Activated CD4-positive, alpha-beta T cell treated with anti-CD3 and anti-CD28 coated beads for 24 hours (primary cell): ENCODE results near the gene AP3S2.
A peak's percentile ranks its signal among the peaks of the same experiment; 100 is the strongest.
"Not testable (repeated sequence)": the region's sequence is repeated elsewhere in the genome, so short reads cannot be mapped to it uniquely, and the experiment has no call there.

ENCODE experiments used
- DNase-seq, 2 donors: peaks; one replicate each; pipeline ENCODE4 v3.0.0-alpha.2; 2020; ENCODE audit warnings: low read depth in 2 of 2

The AP3S2 gene

GRCh38 chr15:89893696-89894447 is at the start of gene AP3S2:
AP3S2 (minus strand) TSS chr15:89893994; CDS start chr15:89893949, 45 bp downstream.
- peak; percentile 77 to 85 for DNase-seq

GRCh38 chr15:89939910-89940309 is 46.1 kb upstream of the AP3S2 start:
- no peak for DNase-seq

GRCh38 chr15:89939377-89939776 is 45.6 kb upstream of the AP3S2 start:
- DNase-seq, result not testable (repeated sequence)

- no peak for DNase-seq
Measured at GRCh38 chr15:89937365-89938350, 43.9 kb upstream of the AP3S2 start.

DNA sequence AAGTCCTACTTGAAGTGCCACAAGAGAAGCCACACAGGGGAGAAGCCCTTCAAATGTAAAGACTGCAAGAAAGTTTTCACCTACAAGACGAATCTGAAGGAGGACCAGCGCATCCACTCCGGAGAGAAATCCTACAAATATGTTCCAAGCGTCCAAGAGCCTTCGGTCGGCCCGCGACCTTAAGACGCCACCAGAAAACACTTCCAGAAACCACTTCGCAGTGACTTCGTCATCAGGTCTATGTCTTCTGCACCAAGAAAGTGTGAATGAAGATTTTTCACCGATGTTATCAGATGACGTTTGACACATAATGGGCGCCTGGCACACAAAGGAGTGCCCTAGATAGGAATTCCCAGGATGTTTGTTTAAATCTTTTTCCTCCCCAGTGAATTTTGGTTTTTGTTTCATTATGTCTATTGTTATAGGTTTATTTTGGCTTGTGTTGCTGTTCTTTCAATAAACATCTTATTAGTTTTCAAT is 43.0 kb upstream of the AP3S2 start:
- no peak for DNase-seq

GRCh38 chr15:89936051-89936785 is 42.4 kb upstream of the AP3S2 start:
- DNase-seq, result no peak

- DNase-seq, result no peak
Measured at GRCh38 chr15:89932880-89933279, 39.1 kb upstream of the AP3S2 start.

GRCh38 chr15:89928421-89928820 is 34.6 kb upstream of the AP3S2 start:
- no peak for DNase-seq

- no peak for DNase-seq
Measured at GRCh38 chr15:89926158-89926557, 32.4 kb upstream of the AP3S2 start.

GRCh38 chr15:89917442-89918101 is 23.8 kb upstream of the AP3S2 start:
- no peak for DNase-seq

DNA sequence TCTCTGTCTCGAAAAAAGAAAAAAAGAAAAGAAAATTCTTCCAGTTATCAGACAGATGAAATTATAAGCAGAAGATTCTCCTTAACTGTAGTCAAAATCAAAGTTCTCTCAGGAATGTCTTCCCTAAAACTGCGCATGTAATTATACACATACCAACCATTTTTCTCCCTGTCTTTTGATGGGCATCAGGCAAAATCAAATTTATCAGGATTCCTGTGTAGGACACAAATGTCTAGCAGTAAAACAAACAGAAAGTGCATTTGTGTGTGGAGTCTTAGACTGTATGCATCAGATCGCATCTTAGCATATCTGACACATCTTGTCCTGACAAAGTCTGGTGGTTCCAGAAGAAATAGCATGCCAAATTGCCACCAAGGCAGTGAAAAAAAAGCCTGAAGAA is 22.9 kb upstream of the AP3S2 start:
- DNase-seq, result no peak

DNA sequence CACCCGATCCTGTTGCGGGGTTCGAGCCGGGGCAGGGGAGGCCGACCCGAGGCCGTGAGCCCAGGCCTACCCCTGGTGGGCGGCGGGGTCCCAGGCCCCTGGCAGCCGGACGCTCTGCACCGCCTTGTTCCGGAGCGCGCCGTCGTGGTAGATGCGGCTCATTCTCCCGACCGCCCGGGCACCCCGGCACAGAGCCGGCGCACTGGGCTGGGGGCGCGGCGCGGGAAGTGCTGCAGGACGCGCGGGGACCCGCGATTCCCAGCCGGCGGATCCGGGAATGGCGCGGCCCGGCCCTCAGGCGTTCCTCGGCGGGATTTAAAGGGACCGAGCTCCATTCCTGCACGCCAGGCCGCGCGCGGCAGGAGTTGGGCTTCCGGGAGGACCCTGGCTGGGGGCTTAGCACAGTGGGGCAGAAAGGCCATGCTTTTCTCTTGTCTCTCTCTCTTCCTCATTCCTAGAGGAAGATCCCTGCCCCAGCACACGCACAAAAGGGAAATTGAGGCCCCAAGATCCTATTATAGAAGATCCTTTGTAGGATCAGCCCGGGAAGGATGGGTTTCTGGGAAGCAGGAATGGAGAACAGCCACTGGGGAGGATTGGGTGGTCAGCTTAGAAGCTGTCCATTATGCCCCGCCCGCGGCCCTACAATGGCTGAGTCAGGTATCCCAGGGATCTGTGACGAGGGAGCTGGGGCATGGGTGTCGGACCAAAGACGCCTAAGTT is 19.0 kb upstream of the AP3S2 start, which contains the start of gene ARPIN:
Gene ARPIN (minus strand): TSS at position 279 of the 723 bp plus-strand sequence. CDS start 117 bp downstream, at position 162.
- no peak for DNase-seq

DNA sequence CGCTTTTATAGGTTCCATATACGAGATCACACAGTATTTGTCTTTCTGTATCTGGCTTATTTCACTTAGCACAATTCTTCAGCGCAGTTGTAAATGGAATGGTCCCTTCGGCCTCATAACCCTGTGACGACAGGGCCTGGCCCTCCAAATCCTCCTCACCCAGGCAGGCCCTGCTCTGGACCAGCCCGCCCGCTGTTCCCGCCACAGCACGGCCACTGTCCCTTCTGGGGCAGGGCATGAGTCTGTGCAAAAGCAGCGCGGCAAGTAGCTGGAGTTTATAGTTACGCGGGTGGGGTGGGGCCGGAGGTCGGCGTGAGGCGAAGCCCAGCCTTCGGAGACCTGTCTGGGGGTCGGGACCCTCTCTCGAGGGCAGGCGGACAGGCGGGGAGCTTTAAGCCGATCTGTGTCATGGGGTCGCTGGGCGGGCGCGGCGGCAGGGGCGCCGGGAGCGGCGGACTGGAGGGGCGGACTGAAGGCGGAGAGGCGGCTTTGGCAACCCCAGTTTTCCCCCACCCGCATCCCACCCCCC is 18.4 kb upstream of the AP3S2 start:
- DNase-seq, result no peak

GRCh38 chr15:89910891-89911626 is 17.3 kb upstream of the AP3S2 start:
- DNase-seq, result no peak

DNA sequence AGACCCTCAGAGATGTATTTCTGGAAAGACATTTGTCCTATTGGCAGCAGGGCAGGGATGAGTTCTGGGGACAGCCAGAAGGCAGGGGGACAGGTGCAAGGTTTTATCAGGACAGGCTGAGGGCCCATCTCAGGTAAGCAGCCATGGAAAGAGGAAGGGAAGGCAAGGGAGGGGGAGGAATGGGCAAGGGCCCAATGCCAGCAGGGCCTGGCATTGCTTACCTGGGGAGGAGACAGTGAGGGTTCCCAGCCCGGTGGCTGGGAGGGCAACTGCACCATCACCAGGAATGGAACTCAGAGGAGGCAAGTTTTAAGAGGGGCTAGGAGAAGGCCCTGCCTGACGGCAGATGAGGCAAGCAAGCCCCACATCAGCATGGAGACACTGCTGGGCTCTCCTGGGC is 15.8 kb upstream of the AP3S2 start:
- DNase-seq, result no peak

GRCh38 chr15:89908226-89908625 is 14.4 kb upstream of the AP3S2 start:
- no peak for DNase-seq

- no peak for DNase-seq
Measured at GRCh38 chr15:89907289-89907688, 13.5 kb upstream of the AP3S2 start.

DNA sequence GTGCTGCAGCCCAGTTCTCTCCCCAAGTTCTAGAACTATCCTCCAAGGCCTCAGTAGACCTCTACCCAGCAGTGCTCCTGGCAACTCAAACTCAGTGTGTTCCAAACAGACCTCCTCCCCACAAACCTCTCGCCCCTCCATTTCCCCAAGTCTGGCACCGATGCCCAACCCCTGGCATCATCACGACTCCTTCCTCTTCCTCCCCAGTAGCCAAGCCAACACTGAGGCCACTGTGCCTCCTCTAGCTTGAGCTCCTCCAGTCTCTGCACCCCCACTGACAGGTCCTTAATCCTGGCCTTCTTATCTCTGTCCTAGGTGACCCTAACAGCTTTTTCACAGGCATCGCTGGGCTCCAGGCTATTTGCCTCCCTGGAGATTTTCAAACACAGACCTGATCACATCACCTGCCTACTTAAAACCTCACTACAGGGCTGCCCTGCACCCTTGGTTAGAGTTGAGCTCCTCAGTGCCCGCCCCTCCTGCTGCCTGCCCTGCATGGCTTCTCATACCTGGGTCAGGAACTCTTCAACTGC is 12.1 kb upstream of the AP3S2 start:
- DNase-seq, result no peak

GRCh38 chr15:89904519-89904918 is 10.7 kb upstream of the AP3S2 start:
- no peak for DNase-seq

DNA sequence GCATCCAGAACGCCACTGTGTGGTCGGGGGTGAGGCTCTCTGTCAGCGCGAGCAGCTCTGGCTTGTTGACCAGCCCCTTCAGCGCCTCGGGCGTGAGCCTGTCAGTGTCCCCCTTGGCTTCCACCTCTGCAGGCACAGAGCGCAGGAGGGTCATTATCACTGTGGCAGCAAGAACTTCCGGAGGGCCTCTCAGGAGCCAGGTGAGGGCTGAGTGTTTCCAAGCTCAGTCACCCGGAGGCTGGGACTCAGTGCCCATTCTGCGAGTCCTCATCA is 10.0 kb upstream of the AP3S2 start:
- DNase-seq, result no peak
